ENCODE data around the gene PDE7B. TPM values are rescaled to one million over a fixed set of nuclear protein-coding genes. Genes with fewer than 3 reads are reported as not detected.

PDE7B gene
- total and polyA plus RNA-seq, 2 donors from 2014 or later, result 4.6 to 15.4 TPM

DNA sequence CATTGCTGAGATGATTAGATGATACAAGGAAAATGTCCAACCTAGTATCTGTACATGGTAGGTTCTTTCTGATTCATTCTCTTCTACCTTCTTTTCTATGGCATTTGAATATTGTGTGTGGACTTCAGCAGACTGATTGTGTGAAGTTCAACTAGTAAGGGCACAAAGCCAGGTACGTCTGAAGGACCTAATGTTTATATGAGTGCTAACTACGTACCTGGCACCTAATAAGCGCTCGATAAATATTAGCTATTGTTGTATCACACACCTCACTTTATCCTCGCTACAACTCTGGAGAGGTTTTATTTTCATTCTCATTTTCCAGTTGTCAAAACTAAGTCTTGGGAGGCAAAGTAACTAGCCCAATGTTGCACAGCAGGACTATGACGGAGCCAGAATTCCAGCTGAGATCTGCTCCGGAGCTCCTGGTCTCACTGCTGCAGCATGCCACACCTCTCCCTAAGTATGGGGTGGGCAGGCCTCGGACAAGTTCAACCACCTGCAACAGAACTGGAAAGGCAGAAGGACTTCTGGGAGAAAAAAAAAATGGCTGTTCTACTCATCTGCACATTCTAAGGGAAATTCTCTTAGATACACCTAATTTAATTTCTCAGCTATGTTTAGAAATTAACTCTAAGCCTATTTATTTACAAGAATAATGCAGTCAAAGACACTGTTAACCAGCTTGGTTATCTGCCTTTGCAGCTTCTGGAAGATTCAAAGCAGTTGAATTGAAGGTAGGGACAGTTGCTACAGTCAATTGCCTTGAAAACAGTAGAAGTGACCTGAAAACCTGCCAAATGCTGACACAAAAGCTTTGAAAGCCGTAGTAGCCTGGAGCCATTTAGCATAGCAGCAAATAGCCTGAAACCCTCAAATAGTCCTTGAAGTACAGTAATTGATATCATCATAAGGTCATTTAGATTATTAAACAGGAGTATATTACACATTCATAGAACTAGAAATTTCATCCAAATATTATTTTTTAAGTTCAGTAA is 165.0 kb downstream of the PDE7B start:
- H3K9me3 ChIP-seq (ENCODE audit: control insufficient read depth in 2 of 3, insufficient read depth in 1 of 3, low read length in 3 of 3), result no peaks in the 10 kb centered on the region
- DNase-seq (no peak), FAIRE-seq (no peak)
- intact Hi-C loops (cut with DNase I), result no loop called here
- H3K9ac ChIP-seq (ENCODE audit: low read length in 3 of 3), result no peak overlapping the region
- no peak overlapping the region for H3K4me3 ChIP-seq (ENCODE audit: low read length in 3 of 3)
- no peaks in the 10 kb centered on the region for H3K36me3 ChIP-seq (ENCODE audit: control insufficient read depth in 2 of 3, insufficient read depth in 3 of 3, low read length in 3 of 3)
- H3K4me1 ChIP-seq (ENCODE audit: control insufficient read depth in 2 of 3, insufficient read depth in 2 of 3, low read depth in 1 of 3, low read length in 3 of 3), result no peaks in the 10 kb centered on the region
- TF ChIP-seq, protein P1, sequence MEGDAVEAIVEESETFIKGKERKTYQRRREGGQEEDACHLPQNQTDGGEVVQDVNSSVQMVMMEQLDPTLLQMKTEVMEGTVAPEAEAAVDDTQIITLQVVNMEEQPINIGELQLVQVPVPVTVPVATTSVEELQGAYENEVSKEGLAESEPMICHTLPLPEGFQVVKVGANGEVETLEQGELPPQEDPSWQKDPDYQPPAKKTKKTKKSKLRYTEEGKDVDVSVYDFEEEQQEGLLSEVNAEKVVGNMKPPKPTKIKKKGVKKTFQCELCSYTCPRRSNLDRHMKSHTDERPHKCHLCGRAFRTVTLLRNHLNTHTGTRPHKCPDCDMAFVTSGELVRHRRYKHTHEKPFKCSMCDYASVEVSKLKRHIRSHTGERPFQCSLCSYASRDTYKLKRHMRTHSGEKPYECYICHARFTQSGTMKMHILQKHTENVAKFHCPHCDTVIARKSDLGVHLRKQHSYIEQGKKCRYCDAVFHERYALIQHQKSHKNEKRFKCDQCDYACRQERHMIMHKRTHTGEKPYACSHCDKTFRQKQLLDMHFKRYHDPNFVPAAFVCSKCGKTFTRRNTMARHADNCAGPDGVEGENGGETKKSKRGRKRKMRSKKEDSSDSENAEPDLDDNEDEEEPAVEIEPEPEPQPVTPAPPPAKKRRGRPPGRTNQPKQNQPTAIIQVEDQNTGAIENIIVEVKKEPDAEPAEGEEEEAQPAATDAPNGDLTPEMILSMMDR (IDR thresholded peaks at IDR 0.05; ENCODE audit: borderline replicate concordance, extremely low read depth, insufficient read depth), result no peak
- H3K27ac ChIP-seq (ENCODE audit: low read depth in 2 of 2, low read length in 2 of 2), result no peak overlapping the region
- H3K27me3 ChIP-seq (ENCODE audit: control insufficient read depth, insufficient read depth, low read length), result no peaks in the 10 kb centered on the region

DNA sequence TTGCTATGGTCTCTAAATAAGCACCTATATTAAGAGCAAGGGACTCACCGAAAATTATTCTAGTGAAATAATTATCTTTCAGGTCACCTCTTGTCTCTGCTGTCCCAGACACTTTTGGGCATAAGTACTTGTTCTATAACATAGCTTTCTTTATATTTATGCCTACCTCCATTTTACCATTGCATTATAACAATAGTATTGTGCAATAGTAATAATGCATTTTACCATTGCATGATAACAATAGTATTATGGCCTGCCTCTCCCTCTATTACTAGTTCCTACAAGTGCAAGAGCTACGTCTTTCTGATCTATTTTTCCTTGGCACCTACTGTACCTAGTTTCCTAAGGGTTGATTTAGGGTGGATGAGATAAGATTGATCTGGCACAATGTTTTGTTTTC is 169.2 kb downstream of the PDE7B start:
- Histone ChIP-seq H3K9ac (ENCODE audit: low read length in 3 of 3) (no peak overlapping the region), H3K4me3 (ENCODE audit: low read length in 3 of 3) (no peak overlapping the region), H3K27me3 (ENCODE audit: control insufficient read depth, insufficient read depth, low read length) (no peaks in the 10 kb centered on the region), H3K27ac (ENCODE audit: low read depth in 2 of 2, low read length in 2 of 2) (no peak overlapping the region), H3K9me3 (ENCODE audit: control insufficient read depth in 2 of 3, insufficient read depth in 1 of 3, low read length in 3 of 3) (no peaks in the 10 kb centered on the region), H3K4me1 (ENCODE audit: control insufficient read depth in 2 of 3, insufficient read depth in 2 of 3, low read depth in 1 of 3, low read length in 3 of 3) (no peaks in the 10 kb centered on the region), H3K36me3 (ENCODE audit: control insufficient read depth in 2 of 3, insufficient read depth in 3 of 3, low read length in 3 of 3) (no peaks in the 10 kb centered on the region)
- TF ChIP-seq, protein P1 (IDR thresholded peaks at IDR 0.05; ENCODE audit: borderline replicate concordance, extremely low read depth, insufficient read depth), result no peak
- intact Hi-C loops (cut with DNase I), result no loop called here
- no peak for FAIRE-seq
- no peak for DNase-seq

DNA sequence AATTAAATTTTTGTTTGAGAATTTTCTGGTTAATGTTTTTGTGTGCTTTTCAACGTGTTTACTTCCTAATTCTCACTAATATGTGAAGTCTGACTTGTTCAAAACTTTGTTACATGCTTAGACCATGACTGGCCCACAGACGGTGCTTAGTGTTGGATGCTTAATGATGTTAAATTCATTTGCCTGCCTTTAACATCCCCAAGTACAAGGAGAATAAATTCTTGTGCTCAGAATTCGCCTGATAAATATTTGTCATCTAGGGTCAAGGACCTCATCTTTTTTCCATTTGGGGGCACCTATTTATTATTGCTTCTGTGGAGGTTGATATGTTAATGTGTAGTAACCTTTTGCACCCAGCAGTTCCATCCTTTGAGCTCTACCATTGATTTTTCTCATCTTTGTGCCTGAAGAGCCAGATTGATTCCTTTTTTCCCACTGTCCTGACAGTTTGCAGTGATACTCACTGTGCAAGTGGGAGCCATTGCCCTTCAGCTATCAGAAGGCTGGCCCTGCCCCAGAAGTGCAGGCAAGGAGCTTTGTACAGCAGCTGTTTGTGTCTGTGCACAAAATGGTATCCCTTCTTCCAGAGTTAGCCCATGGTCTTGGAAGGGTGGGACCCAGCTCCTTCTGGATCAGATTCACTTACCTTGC is 170.8 kb downstream of the PDE7B start:
- DNase-seq (no peak), FAIRE-seq (no peak)
- Histone ChIP-seq H3K4me3 (ENCODE audit: low read length in 3 of 3) (no peak overlapping the region), H3K27ac (ENCODE audit: low read depth in 2 of 2, low read length in 2 of 2) (no peak overlapping the region), H3K36me3 (ENCODE audit: control insufficient read depth in 2 of 3, insufficient read depth in 3 of 3, low read length in 3 of 3) (no peaks in the 10 kb centered on the region), H3K4me1 (ENCODE audit: control insufficient read depth in 2 of 3, insufficient read depth in 2 of 3, low read depth in 1 of 3, low read length in 3 of 3) (no peaks in the 10 kb centered on the region), H3K9ac (ENCODE audit: low read length in 3 of 3) (no peak overlapping the region), H3K9me3 (ENCODE audit: control insufficient read depth in 2 of 3, insufficient read depth in 1 of 3, low read length in 3 of 3) (no peaks in the 10 kb centered on the region), H3K27me3 (ENCODE audit: control insufficient read depth, insufficient read depth, low read length) (no peaks in the 10 kb centered on the region)
- intact Hi-C loops (cut with DNase I), result no loop called here
- TF ChIP-seq, protein P1 (IDR thresholded peaks at IDR 0.05; ENCODE audit: borderline replicate concordance, extremely low read depth, insufficient read depth), result no peak

Data from kidney (tissue), 14 donors.